Bronchial epithelial cell (primary cell): Measurements from ENCODE around the gene APAF1. TPM values are rescaled to one million over a fixed set of nuclear protein-coding genes. Genes with fewer than 3 reads are reported as not detected.

ENCODE experiments used
- DNase-seq: peaks from one replicate; pipeline ENCODE4 v3.0.0-alpha.2; 2010; ENCODE audit warnings: low read depth
- FAIRE-seq: peaks from 2 replicates; lab custom pipeline; 2011; peaks lifted over from hg19 to GRCh38; lab: Jason Lieb, UNC
- H3K27me3 ChIP-seq: 2 replicates; pipeline ENCODE4 v1.5.1; 2011; ENCODE audit warnings: low read length; ENCODE audit not compliant: control insufficient read depth, insufficient read depth
- H3K36me3 ChIP-seq: 2 replicates; pipeline ENCODE4 v1.5.1; 2011; ENCODE audit warnings: low read length; ENCODE audit not compliant: control insufficient read depth, insufficient read depth
- H3K4me3 ChIP-seq: 2 replicates; pipeline ENCODE4 v1.5.1; 2011; ENCODE audit warnings: mild to moderate bottlenecking, low read depth, low read length, control low read depth
- total RNA-seq: library from RNA; depleted of rRNA; stranded (reverse); fragments of >200 nt; gene quantifications from 2 replicates; pipeline ENCODE4 v1.2.1, GENCODE V29; 2014
- TF ChIP-seq, protein P1 (sequence below): IDR thresholded peaks from 2 replicates; pipeline ENCODE4 v1.5.1; 2011; ENCODE audit warnings: mild to moderate bottlenecking, moderate library complexity, low read length, control low read depth, inconsistent platforms; ENCODE audit not compliant: insufficient read depth, severe bottlenecking

APAF1 gene
- total RNA-seq, 1 donor from 2014 or later, result 12.4 TPM

DNA sequence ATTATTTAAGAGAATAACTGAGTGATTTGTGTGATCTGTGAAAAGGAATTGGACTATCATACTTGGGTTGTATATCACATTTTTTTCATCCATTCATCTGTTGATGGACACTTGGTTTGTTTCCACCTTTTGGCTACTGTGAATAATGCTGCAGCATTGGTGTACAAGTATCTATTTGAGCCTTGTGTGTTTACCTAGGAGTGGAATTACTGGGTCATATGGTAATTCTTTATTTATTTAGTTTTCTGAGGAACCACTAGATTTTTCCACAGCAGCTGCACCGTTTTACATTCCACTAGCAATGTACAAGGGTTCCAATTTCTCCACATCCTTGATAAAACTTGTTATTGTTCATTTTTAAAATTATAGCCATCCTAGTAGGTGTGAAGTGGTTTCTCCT lies 56.1 kb downstream of the APAF1 start:
- TF ChIP-seq, protein P1, sequence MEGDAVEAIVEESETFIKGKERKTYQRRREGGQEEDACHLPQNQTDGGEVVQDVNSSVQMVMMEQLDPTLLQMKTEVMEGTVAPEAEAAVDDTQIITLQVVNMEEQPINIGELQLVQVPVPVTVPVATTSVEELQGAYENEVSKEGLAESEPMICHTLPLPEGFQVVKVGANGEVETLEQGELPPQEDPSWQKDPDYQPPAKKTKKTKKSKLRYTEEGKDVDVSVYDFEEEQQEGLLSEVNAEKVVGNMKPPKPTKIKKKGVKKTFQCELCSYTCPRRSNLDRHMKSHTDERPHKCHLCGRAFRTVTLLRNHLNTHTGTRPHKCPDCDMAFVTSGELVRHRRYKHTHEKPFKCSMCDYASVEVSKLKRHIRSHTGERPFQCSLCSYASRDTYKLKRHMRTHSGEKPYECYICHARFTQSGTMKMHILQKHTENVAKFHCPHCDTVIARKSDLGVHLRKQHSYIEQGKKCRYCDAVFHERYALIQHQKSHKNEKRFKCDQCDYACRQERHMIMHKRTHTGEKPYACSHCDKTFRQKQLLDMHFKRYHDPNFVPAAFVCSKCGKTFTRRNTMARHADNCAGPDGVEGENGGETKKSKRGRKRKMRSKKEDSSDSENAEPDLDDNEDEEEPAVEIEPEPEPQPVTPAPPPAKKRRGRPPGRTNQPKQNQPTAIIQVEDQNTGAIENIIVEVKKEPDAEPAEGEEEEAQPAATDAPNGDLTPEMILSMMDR, result no peak
- DNase-seq (no peak), FAIRE-seq (no peak)
- Histone ChIP-seq H3K27me3 (no peaks in the 10 kb centered on the region), H3K4me3 (no peak overlapping the region), H3K36me3 (no peaks in the 10 kb centered on the region)

DNA sequence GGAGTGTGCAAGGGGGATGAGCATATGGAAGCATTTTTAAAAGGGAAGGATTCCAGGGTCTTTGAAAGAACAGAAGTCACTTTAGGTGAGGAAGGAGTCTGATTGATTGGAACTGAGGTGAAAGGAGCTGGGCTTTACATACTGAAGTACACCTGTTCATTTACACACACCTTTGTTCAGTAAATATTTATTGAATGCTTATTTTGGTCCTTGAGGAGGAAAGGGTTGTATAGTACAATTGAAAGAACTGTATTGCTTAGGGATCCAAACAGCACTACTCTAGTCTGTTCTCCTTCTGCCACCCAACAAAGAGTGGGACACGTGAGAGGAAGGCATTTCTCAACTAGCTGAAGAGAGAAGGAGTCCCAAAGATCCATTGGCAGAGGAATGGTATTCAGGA lies 63.9 kb downstream of the APAF1 start:
- peak; percentile 40 for FAIRE-seq

DNA sequence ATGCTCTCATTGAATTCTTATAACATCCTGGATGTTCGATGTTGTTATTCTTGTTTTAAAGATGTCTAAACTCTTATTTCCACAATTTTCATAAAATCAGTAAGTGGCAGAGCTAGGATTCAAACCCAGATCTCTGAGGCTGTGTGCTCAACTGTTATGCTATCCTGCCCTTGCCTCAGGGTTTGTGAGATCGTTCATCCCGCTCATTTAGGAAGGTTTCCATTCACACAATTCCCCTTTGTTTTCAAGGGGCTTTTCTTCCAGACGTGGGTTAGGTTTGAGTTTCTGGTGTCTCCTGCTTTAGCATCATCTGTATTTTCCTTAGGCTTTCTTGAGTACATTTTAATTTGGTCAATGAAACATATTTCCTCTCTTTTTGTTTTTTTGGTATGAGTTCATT lies 69.3 kb downstream of the APAF1 start:
- peaks cover 2% of the 10 kb centered on the region for H3K36me3 ChIP-seq

More for the DNA sequence above, 63.9 kb downstream of the APAF1 start:
- H3K4me3 ChIP-seq, result no peak overlapping the region
- DNase-seq, result no peak
- TF ChIP-seq, protein P1, result no peak
- no peaks in the 10 kb centered on the region for H3K27me3 ChIP-seq
- H3K36me3 ChIP-seq, result peaks cover 2% of the 10 kb centered on the region

DNA sequence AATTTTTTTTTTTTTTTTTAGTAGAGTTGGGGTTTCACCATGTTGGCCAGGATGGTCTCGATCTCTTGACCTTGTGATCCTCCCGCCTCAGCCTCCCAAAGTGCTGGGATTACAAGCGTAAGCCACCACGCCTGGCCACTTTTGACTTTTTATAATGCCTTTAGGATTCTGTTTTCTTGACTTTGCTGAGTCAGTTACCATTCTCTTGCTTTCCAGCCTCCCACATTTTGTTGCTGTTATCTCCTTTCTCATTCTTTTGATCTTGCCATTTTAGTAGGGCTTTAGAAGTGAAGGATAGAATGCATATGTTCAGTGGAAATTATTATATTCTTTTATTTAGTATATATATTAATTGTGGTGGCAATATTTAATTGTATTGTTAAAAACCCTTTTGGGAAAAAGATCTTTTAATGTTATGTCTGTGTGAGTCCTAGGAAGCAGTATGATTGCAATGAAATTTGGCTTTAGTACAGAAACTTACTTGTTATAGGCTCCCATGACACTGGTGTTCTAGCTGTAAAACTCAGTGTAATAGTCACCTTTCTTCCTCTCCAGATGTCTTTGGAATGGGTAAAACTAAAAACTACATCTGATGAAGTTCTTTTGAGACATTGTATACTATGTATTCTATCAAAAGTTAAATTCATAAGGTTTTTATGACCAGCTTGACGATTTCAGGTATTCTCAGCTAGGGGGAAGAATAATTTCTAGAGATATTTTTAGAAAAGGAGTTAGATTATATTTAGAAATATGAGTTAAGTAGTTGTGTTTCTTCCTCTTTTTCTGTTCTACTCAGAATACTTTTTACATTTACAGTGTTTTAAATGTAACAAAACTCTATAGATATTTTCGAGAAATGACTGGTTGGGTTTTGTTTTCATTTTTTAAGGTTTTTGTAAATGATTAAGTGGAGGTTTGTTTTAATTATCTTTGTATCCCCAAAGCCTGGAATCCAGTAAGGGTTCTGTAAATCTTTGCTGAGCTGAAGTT lies 74.7 kb downstream of the APAF1 start:
- FAIRE-seq, result no peak
- Histone ChIP-seq H3K27me3 (no peaks in the 10 kb centered on the region), H3K36me3 (peaks cover 2% of the 10 kb centered on the region), H3K4me3 (no peak overlapping the region)
- no peak for DNase-seq
- TF ChIP-seq, protein P1, result no peak

More for the DNA sequence above, 69.3 kb downstream of the APAF1 start:
- H3K4me3 ChIP-seq, result no peak overlapping the region
- TF ChIP-seq, protein P1, result no peak
- FAIRE-seq, result no peak
- H3K27me3 ChIP-seq, result no peaks in the 10 kb centered on the region
- DNase-seq, result no peak

DNA sequence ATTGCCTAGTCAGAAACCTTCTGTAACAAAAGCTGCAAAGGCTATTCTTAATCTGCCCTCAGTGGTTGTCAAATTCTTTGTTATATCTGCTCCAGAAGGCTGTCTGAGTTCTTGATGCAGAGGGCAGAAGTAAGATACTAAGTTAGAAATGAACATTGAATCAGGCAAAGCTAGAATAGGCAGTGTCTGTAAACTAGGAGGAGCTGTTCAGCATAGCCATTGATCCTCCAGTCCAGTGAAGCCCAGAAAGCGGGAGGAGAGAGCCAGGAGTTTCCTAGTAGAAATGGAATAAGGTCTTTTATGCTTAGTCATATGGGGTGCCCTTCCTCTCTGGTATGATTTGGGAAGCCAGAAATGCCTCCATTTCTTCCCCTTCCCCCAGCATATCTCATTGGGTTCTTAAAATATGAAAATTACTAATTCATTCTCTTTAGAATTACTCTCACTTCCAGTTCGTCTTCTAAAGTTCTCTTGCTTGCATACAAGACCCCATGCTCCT lies 76.2 kb downstream of the APAF1 start:
- Histone ChIP-seq H3K4me3 (no peak overlapping the region), H3K36me3 (peaks cover 4% of the 10 kb centered on the region), H3K27me3 (no peaks in the 10 kb centered on the region)
- TF ChIP-seq, protein P1, result no peak
- FAIRE-seq (no peak), DNase-seq (no peak)
